GM12875 (cell line): Measurements from ENCODE around the gene UBE2G1.

Source experiments
- H3K4me3 ChIP-seq: one replicate; pipeline ENCODE4 v1.5.1; 2011; ENCODE audit warnings: low read depth, low read length, control low read depth
- CTCF ChIP-seq: IDR thresholded peaks from 2 replicates; pipeline ENCODE4 v1.5.1; 2011; ENCODE audit warnings: low read depth, mild to moderate bottlenecking, control low read depth, inconsistent platforms, low read length, moderate library complexity, borderline replicate concordance; ENCODE audit not compliant: insufficient read depth

UBE2G1 gene

GRCh38 chr17:4319221-4319620 is 47.3 kb downstream of the UBE2G1 start:
- no peak overlapping the region for H3K4me3 ChIP-seq
- no peak for TF ChIP-seq CTCF

GRCh38 chr17:4318596-4318995 is 47.9 kb downstream of the UBE2G1 start:
- no peak overlapping the region for H3K4me3 ChIP-seq
- TF ChIP-seq CTCF, result no peak

GRCh38 chr17:4318186-4318585 is 48.3 kb downstream of the UBE2G1 start:
- no peak for TF ChIP-seq CTCF
- H3K4me3 ChIP-seq, result no peak overlapping the region

GRCh38 chr17:4317610-4318009 is 48.9 kb downstream of the UBE2G1 start:
- H3K4me3 ChIP-seq, result no peak overlapping the region
- no peak for TF ChIP-seq CTCF

GRCh38 chr17:4316648-4317047 is 49.8 kb downstream of the UBE2G1 start:
- no peak for TF ChIP-seq CTCF
- H3K4me3 ChIP-seq, result no peak overlapping the region

- TF ChIP-seq CTCF, result no peak
- no peak overlapping the region for H3K4me3 ChIP-seq
Observed at GRCh38 chr17:4314618-4315017, 51.9 kb downstream of the UBE2G1 start.

- no peak overlapping the region for H3K4me3 ChIP-seq
- TF ChIP-seq CTCF, result no peak
Observed at GRCh38 chr17:4314179-4314578, 52.3 kb downstream of the UBE2G1 start.
